T-helper 1 cell treated with Interleukin-12 subunit alpha and Interleukin-12 subunit beta and Interleukin-4 antibody, amounts not matched to agents 30 μg/mL and 1 μg/mL, for 36 hours (primary cell): Measurements from ENCODE around the gene DTWD1.
"Not testable (repeated sequence)": the region's sequence is repeated elsewhere in the genome, so short reads cannot be mapped to it uniquely, and the experiment has no call there.

Experiments
- H3K27ac Mint-ChIP-seq: one replicate; pipeline ENCODE4 v1.8.0; 2021; ENCODE audit warnings: mild to moderate bottlenecking, mixed read lengths
- H3K27me3 Mint-ChIP-seq: one replicate; pipeline ENCODE4 v1.8.0; 2021; ENCODE audit warnings: low read depth, mixed read lengths
- H3K36me3 Mint-ChIP-seq: one replicate; pipeline ENCODE4 v1.8.0; 2021; ENCODE audit warnings: low read depth, mixed read lengths
- H3K4me1 Mint-ChIP-seq: one replicate; pipeline ENCODE4 v1.8.0; 2021; ENCODE audit warnings: low read depth, mixed read lengths
- H3K4me3 Mint-ChIP-seq: one replicate; pipeline ENCODE4 v1.8.0; 2021; ENCODE audit warnings: mild to moderate bottlenecking, moderate library complexity, mixed read lengths
- H3K9me3 Mint-ChIP-seq: one replicate; pipeline ENCODE4 v1.8.0; 2021; ENCODE audit warnings: mixed read lengths

Gene DTWD1

GRCh38 chr15:49620658-49621368, at the start of gene DTWD1, which contains the start of gene FAM227B:
DTWD1 (plus strand) TSS chr15:49621048; CDS start chr15:49625168, 4,120 bp downstream.
FAM227B (minus strand) TSS chr15:49620818; CDS start chr15:49615171, 5,647 bp downstream.
- peaks cover 16% of the 10 kb centered on the region for H3K9me3 Mint-ChIP-seq
- H3K27ac Mint-ChIP-seq: peak within 1 kb of the TSS; percentile 92
- no peaks in the 10 kb centered on the region for H3K27me3 Mint-ChIP-seq
- H3K36me3 Mint-ChIP-seq: peaks cover 15% of the 10 kb centered on the region
- H3K4me3 Mint-ChIP-seq: peak within 1 kb of the TSS; percentile 90
- H3K4me1 Mint-ChIP-seq: peaks cover 37% of the 10 kb centered on the region

GRCh38 chr15:49573421-49573820, 47.4 kb upstream of the DTWD1 start:
- Mint-ChIP-seq H3K36me3 (no peaks in the 10 kb centered on the region), H3K4me1 (no peaks in the 10 kb centered on the region), H3K27ac (no peak overlapping the region), H3K4me3 (no peak overlapping the region), H3K9me3 (peaks cover 13% of the 10 kb centered on the region), H3K27me3 (no peaks in the 10 kb centered on the region)

- Mint-ChIP-seq H3K27me3 (no peaks in the 10 kb centered on the region), H3K36me3 (no peaks in the 10 kb centered on the region), H3K27ac (no peak overlapping the region), H3K4me3 (no peak overlapping the region), H3K9me3 (peaks cover 7% of the 10 kb centered on the region), H3K4me1 (no peaks in the 10 kb centered on the region)
These were observed 31.8 kb upstream of the DTWD1 start for GRCh38 chr15:49589030-49589429.

- not testable (repeated sequence) for H3K27me3 Mint-ChIP-seq, H3K4me1 Mint-ChIP-seq, H3K27ac Mint-ChIP-seq, H3K4me3 Mint-ChIP-seq, H3K36me3 Mint-ChIP-seq, H3K9me3 Mint-ChIP-seq
These were observed 28.0 kb upstream of the DTWD1 start for GRCh38 chr15:49592829-49593316.

GRCh38 chr15:49604625-49605409, 16.0 kb upstream of the DTWD1 start:
- Mint-ChIP-seq H3K9me3 (peaks cover 32% of the 10 kb centered on the region), H3K4me3 (no peak overlapping the region), H3K36me3 (peaks cover 7% of the 10 kb centered on the region), H3K27ac (no peak overlapping the region), H3K27me3 (peaks cover 7% of the 10 kb centered on the region), H3K4me1 (no peaks in the 10 kb centered on the region)

GRCh38 chr15:49605588-49605987, 15.3 kb upstream of the DTWD1 start:
- H3K27ac Mint-ChIP-seq: no peak overlapping the region
- H3K4me3 Mint-ChIP-seq: no peak overlapping the region
- peaks cover 7% of the 10 kb centered on the region for H3K27me3 Mint-ChIP-seq
- peaks cover 7% of the 10 kb centered on the region for H3K36me3 Mint-ChIP-seq
- peaks cover 32% of the 10 kb centered on the region for H3K9me3 Mint-ChIP-seq
- H3K4me1 Mint-ChIP-seq: no peaks in the 10 kb centered on the region

GRCh38 chr15:49606594-49606993, 14.3 kb upstream of the DTWD1 start:
- Mint-ChIP-seq H3K36me3 (peaks cover 7% of the 10 kb centered on the region), H3K27me3 (peaks cover 7% of the 10 kb centered on the region), H3K9me3 (peaks cover 28% of the 10 kb centered on the region)

GRCh38 chr15:49610157-49610918, 10.5 kb upstream of the DTWD1 start:
- peaks cover 12% of the 10 kb centered on the region for H3K36me3 Mint-ChIP-seq
- H3K4me3 Mint-ChIP-seq: no peak overlapping the region
- H3K9me3 Mint-ChIP-seq: peaks cover 24% of the 10 kb centered on the region
- no peaks in the 10 kb centered on the region for H3K4me1 Mint-ChIP-seq
- H3K27me3 Mint-ChIP-seq: no peaks in the 10 kb centered on the region
- no peak overlapping the region for H3K27ac Mint-ChIP-seq

More at GRCh38 chr15:49606594-49606993, 14.3 kb upstream of the DTWD1 start:
- no peak overlapping the region for H3K4me3 Mint-ChIP-seq
- no peak overlapping the region for H3K27ac Mint-ChIP-seq
- no peaks in the 10 kb centered on the region for H3K4me1 Mint-ChIP-seq

- not testable (repeated sequence) for H3K27me3 Mint-ChIP-seq, H3K4me1 Mint-ChIP-seq, H3K4me3 Mint-ChIP-seq, H3K27ac Mint-ChIP-seq
- Mint-ChIP-seq H3K9me3 (peaks cover 31% of the 10 kb centered on the region), H3K36me3 (peaks cover 12% of the 10 kb centered on the region)
These were observed 8.6 kb upstream of the DTWD1 start for GRCh38 chr15:49612240-49612639.

- H3K27ac Mint-ChIP-seq: no peak overlapping the region
- H3K4me1 Mint-ChIP-seq: peaks cover 35% of the 10 kb centered on the region
- peak overlapping the region; percentile 16 for H3K4me3 Mint-ChIP-seq
- peaks cover 21% of the 10 kb centered on the region for H3K9me3 Mint-ChIP-seq
- H3K36me3 Mint-ChIP-seq: peaks cover 15% of the 10 kb centered on the region
- no peaks in the 10 kb centered on the region for H3K27me3 Mint-ChIP-seq
These were observed 1.6 kb upstream of the DTWD1 start for GRCh38 chr15:49619226-49619625.

GRCh38 chr15:49620199-49620598, 649 bp upstream of the DTWD1 start:
- Mint-ChIP-seq H3K9me3 (peaks cover 16% of the 10 kb centered on the region), H3K27me3 (no peaks in the 10 kb centered on the region), H3K4me3 (peak overlapping the region; percentile 90), H3K27ac (peak overlapping the region; percentile 92), H3K36me3 (peaks cover 14% of the 10 kb centered on the region), H3K4me1 (peaks cover 37% of the 10 kb centered on the region)

GRCh38 chr15:49621401-49621811, 558 bp downstream of the DTWD1 start:
- Mint-ChIP-seq H3K9me3 (peaks cover 10% of the 10 kb centered on the region), H3K4me3 (peak overlapping the region; percentile 90), H3K27me3 (no peaks in the 10 kb centered on the region), H3K27ac (peak overlapping the region; percentile 92), H3K36me3 (peaks cover 20% of the 10 kb centered on the region), H3K4me1 (peaks cover 37% of the 10 kb centered on the region)

GRCh38 chr15:49621887-49622286, 1.0 kb downstream of the DTWD1 start:
- peaks cover 37% of the 10 kb centered on the region for H3K4me1 Mint-ChIP-seq
- H3K9me3 Mint-ChIP-seq: peaks cover 7% of the 10 kb centered on the region
- peak overlapping the region; percentile 90 for H3K4me3 Mint-ChIP-seq
- no peaks in the 10 kb centered on the region for H3K27me3 Mint-ChIP-seq
- peaks cover 23% of the 10 kb centered on the region for H3K36me3 Mint-ChIP-seq
- H3K27ac Mint-ChIP-seq: peak overlapping the region; percentile 92

- Mint-ChIP-seq H3K27me3 (no peaks in the 10 kb centered on the region), H3K36me3 (peaks cover 23% of the 10 kb centered on the region), H3K9me3 (peaks cover 7% of the 10 kb centered on the region), H3K27ac (no peak overlapping the region), H3K4me3 (peak overlapping the region; percentile 16), H3K4me1 (peaks cover 37% of the 10 kb centered on the region)
These were observed 1.7 kb downstream of the DTWD1 start for GRCh38 chr15:49622561-49622960.
